Duodenal mucosa (tissue), 2 donors: ENCODE results near the gene KDM2A.
"Not testable (repeated sequence)": the region's sequence is repeated elsewhere in the genome, so short reads cannot be mapped to it uniquely, and the experiment has no call there.

Source experiments
- H3K27ac ChIP-seq: one replicate; pipeline ENCODE4 v1.7.0; 2013; ENCODE audit warnings: low read depth, low read length
- H3K27me3 ChIP-seq, 2 donors: one replicate each; pipeline ENCODE4 v1.7.0; 2013; ENCODE audit warnings: low read length in 2 of 2, control low read depth in 1 of 2; ENCODE audit not compliant: insufficient read depth in 2 of 2, control insufficient read depth in 1 of 2
- H3K36me3 ChIP-seq, 2 donors: one replicate each; pipeline ENCODE4 v1.7.0; 2013; ENCODE audit warnings: low read length in 2 of 2, control low read depth in 1 of 2; ENCODE audit not compliant: insufficient read depth in 2 of 2, control insufficient read depth in 1 of 2
- H3K4me1 ChIP-seq, 2 donors: one replicate each; pipeline ENCODE4 v1.7.0; 2013; ENCODE audit warnings: low read length in 2 of 2, control low read depth in 1 of 2; ENCODE audit not compliant: insufficient read depth in 2 of 2, control insufficient read depth in 1 of 2
- H3K4me3 ChIP-seq, 2 donors: one replicate each; pipeline ENCODE4 v1.7.0; 2013; ENCODE audit warnings: low read length in 2 of 2, low read depth in 1 of 2
- H3K9ac ChIP-seq, 2 donors: one replicate each; pipeline ENCODE4 v1.7.0; 2013; ENCODE audit warnings: low read length in 2 of 2, low read depth in 1 of 2
- H3K9me3 ChIP-seq, 2 donors: one replicate each; pipeline ENCODE4 v1.7.0; 2013; ENCODE audit warnings: low read length in 2 of 2, control low read depth in 1 of 2; ENCODE audit not compliant: control insufficient read depth in 1 of 2

The KDM2A gene

GRCh38 chr11:67163006-67163405 lies 43.9 kb downstream of the KDM2A start:
- H3K4me1 ChIP-seq, result peaks cover 7 to 11% of the 10 kb centered on the region in 2 donors
- no peak overlapping the region for H3K4me3 ChIP-seq
- H3K27me3 ChIP-seq, result no peaks in the 10 kb centered on the region
- no peaks in the 10 kb centered on the region for H3K9me3 ChIP-seq
- no peaks in the 10 kb centered on the region for H3K36me3 ChIP-seq
- no peak overlapping the region for H3K9ac ChIP-seq
- H3K27ac ChIP-seq, result no peak overlapping the region

- Histone ChIP-seq H3K9me3 (no peaks in the 10 kb centered on the region), H3K9ac (no peak overlapping the region), H3K4me1 (peaks cover 7 to 11% of the 10 kb centered on the region in 2 donors), H3K27ac (no peak overlapping the region), H3K36me3 (no peaks in the 10 kb centered on the region), H3K4me3 (no peak overlapping the region), H3K27me3 (no peaks in the 10 kb centered on the region)
Observed at GRCh38 chr11:67165623-67166022, 46.6 kb downstream of the KDM2A start.

- Histone ChIP-seq H3K27me3 (no peaks in the 10 kb centered on the region), H3K27ac (no peak overlapping the region), H3K4me1 (peaks cover 7 to 11% of the 10 kb centered on the region in 2 donors), H3K36me3 (no peaks in the 10 kb centered on the region), H3K4me3 (no peak overlapping the region), H3K9ac (no peak overlapping the region), H3K9me3 (no peaks in the 10 kb centered on the region)
Observed at GRCh38 chr11:67167091-67167490, 48.0 kb downstream of the KDM2A start.

- Histone ChIP-seq H3K36me3 (no peaks in the 10 kb centered on the region), H3K27me3 (no peaks in the 10 kb centered on the region), H3K9me3 (no peaks in the 10 kb centered on the region), H3K4me1 (peaks cover 7 to 11% of the 10 kb centered on the region in 2 donors), H3K27ac (no peak overlapping the region), H3K4me3 (no peak overlapping the region), H3K9ac (no peak overlapping the region)
Observed at GRCh38 chr11:67167719-67168118, 48.7 kb downstream of the KDM2A start.

- not testable (repeated sequence) for H3K4me3 ChIP-seq, H3K36me3 ChIP-seq, H3K9me3 ChIP-seq, H3K9ac ChIP-seq, H3K27ac ChIP-seq, H3K27me3 ChIP-seq
- peaks cover 7 to 11% of the 10 kb centered on the region in 2 donors for H3K4me1 ChIP-seq
Observed at GRCh38 chr11:67168911-67169310, 49.8 kb downstream of the KDM2A start.

GRCh38 chr11:67174311-67174710 lies 55.2 kb downstream of the KDM2A start:
- no peak overlapping the region for H3K27ac ChIP-seq
- peaks cover 0 to 4% of the 10 kb centered on the region in 2 donors for H3K36me3 ChIP-seq
- no peak overlapping the region for H3K4me3 ChIP-seq
- H3K9ac ChIP-seq, result no peak overlapping the region
- H3K4me1 ChIP-seq, result no peaks in the 10 kb centered on the region
- no peaks in the 10 kb centered on the region for H3K9me3 ChIP-seq
- H3K27me3 ChIP-seq, result no peaks in the 10 kb centered on the region

GRCh38 chr11:67177399-67178281 lies 58.6 kb downstream of the KDM2A start:
- H3K36me3 ChIP-seq, result peaks cover 7 to 27% of the 10 kb centered on the region in 2 donors
- no peaks in the 10 kb centered on the region for H3K4me1 ChIP-seq
- no peak overlapping the region for H3K27ac ChIP-seq
- H3K4me3 ChIP-seq, result no peak overlapping the region
- no peaks in the 10 kb centered on the region for H3K9me3 ChIP-seq
- H3K9ac ChIP-seq, result no peak overlapping the region
- H3K27me3 ChIP-seq, result no peaks in the 10 kb centered on the region

- no peak overlapping the region for H3K9ac ChIP-seq
- no peaks in the 10 kb centered on the region for H3K27me3 ChIP-seq
- peaks cover 14 to 35% of the 10 kb centered on the region in 2 donors for H3K36me3 ChIP-seq
- no peaks in the 10 kb centered on the region for H3K9me3 ChIP-seq
- no peaks in the 10 kb centered on the region for H3K4me1 ChIP-seq
- no peak overlapping the region for H3K4me3 ChIP-seq
- no peak overlapping the region for H3K27ac ChIP-seq
Observed at GRCh38 chr11:67178421-67178820, 59.4 kb downstream of the KDM2A start.

GRCh38 chr11:67178878-67179277 lies 59.8 kb downstream of the KDM2A start:
- Histone ChIP-seq H3K4me1 (no peaks in the 10 kb centered on the region), H3K9me3 (no peaks in the 10 kb centered on the region), H3K4me3 (no peak overlapping the region), H3K27me3 (no peaks in the 10 kb centered on the region), H3K9ac (no peak overlapping the region), H3K36me3 (peaks cover 17 to 38% of the 10 kb centered on the region in 2 donors), H3K27ac (no peak overlapping the region)

- no peaks in the 10 kb centered on the region for H3K4me1 ChIP-seq
- H3K36me3 ChIP-seq, result peaks cover 17 to 48% of the 10 kb centered on the region in 2 donors
- no peaks in the 10 kb centered on the region for H3K9me3 ChIP-seq
- H3K27ac ChIP-seq, result no peak overlapping the region
- no peaks in the 10 kb centered on the region for H3K27me3 ChIP-seq
- no peak overlapping the region for H3K9ac ChIP-seq
- H3K4me3 ChIP-seq, result no peak overlapping the region
Observed at GRCh38 chr11:67179892-67180490, 60.9 kb downstream of the KDM2A start.
